ENCODE measurements around the gene TRAF3.
A peak's percentile ranks its signal among the peaks of the same experiment; 100 is the strongest.

Gene TRAF3

DNA sequence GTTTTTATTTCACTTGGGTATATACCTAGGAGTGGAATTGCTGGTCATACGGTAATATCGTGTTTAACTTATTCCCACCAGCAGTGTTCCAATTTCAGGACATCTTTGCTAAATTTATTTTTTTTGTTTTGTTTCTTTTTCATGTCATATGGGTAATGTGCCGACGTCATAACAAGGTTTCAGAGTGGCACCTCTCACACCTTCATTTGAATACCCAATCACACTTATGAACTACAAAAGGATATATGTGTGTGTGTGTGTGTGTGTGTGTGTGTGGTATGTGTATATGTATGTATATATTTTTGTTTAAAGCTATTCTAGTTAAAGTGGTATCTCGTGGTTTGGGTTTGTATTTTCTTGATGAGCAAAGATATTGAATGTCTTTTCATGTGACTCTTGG is 12.1 kb downstream of the TRAF3 start:
- no peak overlapping the region for H3K9ac ChIP-seq (ENCODE audit: low read length in 5 of 5)
- H3K27ac ChIP-seq (ENCODE audit: low read depth, low read length) = no peak overlapping the region
- peaks cover 4 to 24% (median 13%) of the 10 kb centered on the region in 5 donors for H3K4me1 ChIP-seq (ENCODE audit: control insufficient read depth in 5 of 5, insufficient read depth in 5 of 5, low read length in 5 of 5)
- no peaks in the 10 kb centered on the region for H3K27me3 ChIP-seq (ENCODE audit: control insufficient read depth in 5 of 5, insufficient read depth in 4 of 5, low read length in 5 of 5)
- H3K36me3 ChIP-seq (ENCODE audit: control insufficient read depth in 5 of 5, insufficient read depth in 5 of 5, low read length in 5 of 5) = no peaks in the 10 kb centered on the region
- peaks cover 4 to 7% (median 5%) of the 10 kb centered on the region in 5 donors for H3K9me3 ChIP-seq (ENCODE audit: control insufficient read depth in 5 of 5, low read length in 5 of 5)
- H3K4me3 ChIP-seq (ENCODE audit: low read depth in 1 of 5, low read length in 5 of 5) = no peak overlapping the region

DNA sequence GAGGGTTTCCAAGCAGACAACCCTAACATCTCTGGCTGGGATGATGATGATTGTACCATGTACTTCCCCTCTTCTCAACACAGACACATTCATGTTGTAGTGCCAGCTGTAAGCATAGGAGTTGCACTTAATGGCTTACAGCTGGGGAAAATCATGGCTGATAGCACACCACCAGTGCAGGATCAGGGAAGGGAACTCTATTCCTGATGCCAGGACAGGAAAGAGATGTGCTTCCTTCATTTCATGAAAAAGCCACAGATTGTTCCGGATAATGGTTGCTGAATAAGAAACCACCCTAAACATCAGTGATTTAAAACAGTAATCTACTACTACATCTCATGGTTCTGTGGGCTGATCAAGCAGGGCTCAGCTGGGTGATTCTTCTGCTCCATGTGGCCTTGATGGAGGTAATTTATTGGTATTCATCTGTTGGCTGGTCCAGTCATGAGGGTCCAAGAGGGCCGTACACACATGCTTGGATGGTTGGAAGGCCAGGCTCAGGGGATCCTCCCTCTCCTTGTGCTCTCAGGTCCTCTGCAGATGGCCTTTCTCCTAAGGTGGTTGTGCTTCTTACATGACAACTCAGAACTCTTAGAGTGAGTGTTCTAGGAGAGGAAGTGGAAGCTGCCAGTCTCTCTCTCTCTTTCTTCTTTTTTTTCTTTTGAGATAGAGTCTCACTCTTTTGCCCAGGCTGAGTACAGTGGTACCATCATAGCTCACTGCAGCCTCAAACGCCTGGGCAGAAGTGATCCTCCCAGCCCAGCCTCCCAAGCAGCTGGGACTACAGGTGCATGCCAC is 16.5 kb downstream of the TRAF3 start:
- H3K4me3 ChIP-seq (ENCODE audit: low read depth in 1 of 5, low read length in 5 of 5) = peak overlapping the region in 1 of 5 donors; percentile 15

DNA sequence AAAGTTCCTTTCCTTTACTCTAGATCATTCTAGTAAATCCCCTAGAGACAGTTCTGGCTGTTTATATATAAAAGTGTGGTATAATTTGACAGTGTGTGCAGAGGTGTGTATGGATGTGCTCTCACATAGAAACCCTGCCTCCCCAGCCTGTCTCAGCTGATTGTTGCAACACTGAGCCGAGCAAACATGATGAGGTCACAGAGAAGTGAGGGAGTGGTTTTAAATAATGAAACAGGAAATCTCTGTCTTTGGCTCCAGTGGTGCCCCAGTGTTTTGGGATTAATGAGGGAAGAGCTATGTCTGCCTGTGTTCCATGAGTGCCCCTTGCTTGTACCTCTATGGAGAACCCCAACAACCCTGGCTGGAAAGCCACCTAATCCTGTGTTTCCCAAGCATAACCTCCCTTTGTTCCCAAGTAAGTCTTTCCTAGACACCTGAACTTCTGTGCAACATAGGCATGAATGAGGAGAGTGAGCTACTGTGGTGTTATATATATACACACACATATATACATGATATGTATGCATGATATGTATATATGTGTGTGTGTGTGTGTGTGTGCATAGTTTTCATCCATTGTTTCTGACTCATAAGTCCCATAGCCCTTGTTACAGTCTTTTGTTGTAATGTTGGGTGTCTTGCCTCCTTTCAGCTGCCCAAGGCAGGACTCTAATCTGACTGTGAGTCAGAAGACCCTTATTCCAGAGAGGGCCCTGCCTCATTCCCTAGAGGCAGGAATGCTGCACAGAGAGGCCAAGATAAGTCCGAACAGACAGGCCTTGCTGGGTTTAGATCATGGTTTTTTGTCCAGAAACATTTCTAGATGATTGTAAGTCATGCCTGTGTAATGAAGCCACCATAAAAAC is 18.0 kb downstream of the TRAF3 start:
- Histone ChIP-seq H3K4me3 (ENCODE audit: low read depth in 1 of 5, low read length in 5 of 5) (peak overlapping the region in 3 of 5 donors; percentile 8 to 12 (median 10)), H3K27ac (ENCODE audit: low read depth, low read length) (peak overlapping the region; percentile 40), H3K27me3 (ENCODE audit: control insufficient read depth in 5 of 5, insufficient read depth in 4 of 5, low read length in 5 of 5) (no peaks in the 10 kb centered on the region), H3K4me1 (ENCODE audit: control insufficient read depth in 5 of 5, insufficient read depth in 5 of 5, low read length in 5 of 5) (peaks cover 0 to 30% (median 19%) of the 10 kb centered on the region in 5 donors), H3K36me3 (ENCODE audit: control insufficient read depth in 5 of 5, insufficient read depth in 5 of 5, low read length in 5 of 5) (no peaks in the 10 kb centered on the region), H3K9ac (ENCODE audit: low read length in 5 of 5) (peak overlapping the region in 1 of 5 donors; percentile 1), H3K9me3 (ENCODE audit: control insufficient read depth in 5 of 5, low read length in 5 of 5) (peaks cover 4 to 7% (median 5%) of the 10 kb centered on the region in 5 donors)

More for the DNA sequence above, 16.5 kb downstream of the TRAF3 start:
- Histone ChIP-seq H3K4me1 (ENCODE audit: control insufficient read depth in 5 of 5, insufficient read depth in 5 of 5, low read length in 5 of 5) (peaks cover 0 to 15% (median 10%) of the 10 kb centered on the region in 5 donors), H3K9me3 (ENCODE audit: control insufficient read depth in 5 of 5, low read length in 5 of 5) (peaks cover 4 to 7% (median 5%) of the 10 kb centered on the region in 5 donors), H3K36me3 (ENCODE audit: control insufficient read depth in 5 of 5, insufficient read depth in 5 of 5, low read length in 5 of 5) (no peaks in the 10 kb centered on the region), H3K27ac (ENCODE audit: low read depth, low read length) (no peak overlapping the region), H3K27me3 (ENCODE audit: control insufficient read depth in 5 of 5, insufficient read depth in 4 of 5, low read length in 5 of 5) (no peaks in the 10 kb centered on the region), H3K9ac (ENCODE audit: low read length in 5 of 5) (no peak overlapping the region)

DNA sequence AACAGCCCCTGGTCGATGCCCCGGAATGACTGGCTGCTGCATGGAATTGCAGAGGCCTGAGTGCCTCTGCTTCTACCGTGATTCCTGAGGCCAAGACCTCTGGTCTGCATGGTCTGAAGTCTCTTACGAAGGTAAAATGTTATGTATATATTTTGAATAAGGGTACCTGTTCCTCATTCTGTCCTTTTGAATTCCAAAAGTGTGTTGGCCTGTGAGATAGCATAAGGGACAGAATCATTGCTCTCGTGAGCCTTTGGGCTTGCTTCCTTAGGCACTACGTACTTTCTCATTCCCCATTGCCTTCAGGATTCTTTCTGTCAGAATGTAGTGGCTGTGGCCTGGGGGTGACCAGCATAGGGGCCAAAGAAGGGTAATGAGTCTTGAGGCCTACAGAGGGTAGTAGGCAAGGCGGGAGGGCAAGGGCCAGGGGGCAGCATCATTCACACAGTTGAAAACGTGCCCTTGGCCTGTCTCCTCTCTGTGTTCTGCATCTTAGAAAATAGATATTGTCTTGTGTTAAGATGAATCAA is 19.5 kb downstream of the TRAF3 start:
- no peak overlapping the region for H3K4me3 ChIP-seq (ENCODE audit: low read depth in 1 of 5, low read length in 5 of 5)
- no peaks in the 10 kb centered on the region for H3K36me3 ChIP-seq (ENCODE audit: control insufficient read depth in 5 of 5, insufficient read depth in 5 of 5, low read length in 5 of 5)
- peaks cover 0 to 31% (median 19%) of the 10 kb centered on the region in 5 donors for H3K4me1 ChIP-seq (ENCODE audit: control insufficient read depth in 5 of 5, insufficient read depth in 5 of 5, low read length in 5 of 5)
- peaks cover 4 to 7% (median 5%) of the 10 kb centered on the region in 5 donors for H3K9me3 ChIP-seq (ENCODE audit: control insufficient read depth in 5 of 5, low read length in 5 of 5)
- no peaks in the 10 kb centered on the region for H3K27me3 ChIP-seq (ENCODE audit: control insufficient read depth in 5 of 5, insufficient read depth in 4 of 5, low read length in 5 of 5)
- H3K27ac ChIP-seq (ENCODE audit: low read depth, low read length) = no peak overlapping the region
- H3K9ac ChIP-seq (ENCODE audit: low read length in 5 of 5) = no peak overlapping the region

DNA sequence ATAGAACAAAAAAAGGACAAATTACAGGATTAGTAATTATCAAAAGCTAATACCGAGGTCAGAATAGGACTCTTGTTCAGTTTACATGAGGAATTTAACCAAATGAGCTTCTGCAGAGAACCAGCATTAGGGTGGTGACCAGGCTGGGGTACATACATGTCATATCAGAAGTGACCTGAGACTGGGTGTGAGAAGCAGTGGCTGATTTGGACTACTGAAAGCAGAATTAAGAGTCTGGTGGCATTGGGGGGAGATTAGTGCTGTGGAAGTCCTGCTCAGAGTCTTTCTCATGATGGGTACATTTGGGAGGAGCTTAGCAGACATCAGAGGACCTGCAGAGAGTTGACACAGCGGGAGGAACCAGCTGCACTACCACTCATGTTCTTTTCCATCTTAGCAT is 21.7 kb downstream of the TRAF3 start:
- no peaks in the 10 kb centered on the region for H3K36me3 ChIP-seq (ENCODE audit: control insufficient read depth in 5 of 5, insufficient read depth in 5 of 5, low read length in 5 of 5)
- H3K27me3 ChIP-seq (ENCODE audit: control insufficient read depth in 5 of 5, insufficient read depth in 4 of 5, low read length in 5 of 5) = no peaks in the 10 kb centered on the region
- H3K9ac ChIP-seq (ENCODE audit: low read length in 5 of 5) = no peak overlapping the region

DNA sequence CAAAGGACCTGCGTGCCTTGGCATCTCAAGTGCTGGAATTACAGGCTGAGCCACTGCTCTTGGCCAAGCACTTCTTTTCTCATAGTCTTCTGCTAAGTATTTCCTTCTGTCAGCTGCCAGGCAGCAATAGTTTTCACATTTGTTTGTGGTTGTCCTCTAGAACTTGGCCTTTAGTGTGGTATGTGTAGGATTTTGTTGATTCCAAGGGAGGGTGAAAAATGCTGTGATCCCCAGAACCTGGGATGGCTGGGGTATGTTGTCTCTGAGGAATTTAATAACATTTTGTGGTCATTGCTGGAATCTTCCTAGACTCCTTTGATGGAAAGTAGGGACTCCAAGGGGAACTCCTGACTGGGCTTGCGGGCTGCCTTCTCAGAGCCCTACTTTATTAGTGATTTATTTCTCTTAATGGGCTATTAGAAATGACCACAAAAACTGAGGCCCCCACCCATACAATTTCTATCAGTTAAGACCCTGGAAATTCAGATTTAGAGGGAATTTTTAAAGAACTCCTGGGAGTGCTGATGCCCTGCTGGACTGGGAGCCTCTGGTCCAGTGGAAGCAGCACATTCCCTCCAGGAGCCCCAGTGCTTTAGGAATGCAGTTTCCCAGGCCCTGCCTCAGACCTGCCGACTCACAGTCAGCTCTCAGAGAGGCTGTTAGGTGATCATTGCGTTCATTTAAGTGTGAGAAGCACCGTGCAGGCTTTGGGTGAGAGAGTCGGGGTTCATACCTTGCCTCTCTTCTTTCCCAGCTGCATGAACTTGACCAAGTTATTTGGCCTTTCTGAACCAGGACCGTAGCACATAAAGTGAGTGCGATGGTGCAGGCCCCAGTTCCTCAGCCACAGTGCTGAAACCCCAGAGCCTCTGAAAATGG is 22.7 kb downstream of the TRAF3 start:
- peaks cover 0 to 25% (median 17%) of the 10 kb centered on the region in 5 donors for H3K4me1 ChIP-seq (ENCODE audit: control insufficient read depth in 5 of 5, insufficient read depth in 5 of 5, low read length in 5 of 5)
- H3K9me3 ChIP-seq (ENCODE audit: control insufficient read depth in 5 of 5, low read length in 5 of 5) = no peaks in the 10 kb centered on the region
- H3K27ac ChIP-seq (ENCODE audit: low read depth, low read length) = no peak overlapping the region
- no peaks in the 10 kb centered on the region for H3K36me3 ChIP-seq (ENCODE audit: control insufficient read depth in 5 of 5, insufficient read depth in 5 of 5, low read length in 5 of 5)
- no peaks in the 10 kb centered on the region for H3K27me3 ChIP-seq (ENCODE audit: control insufficient read depth in 5 of 5, insufficient read depth in 4 of 5, low read length in 5 of 5)
- H3K9ac ChIP-seq (ENCODE audit: low read length in 5 of 5) = no peak overlapping the region
- no peak overlapping the region for H3K4me3 ChIP-seq (ENCODE audit: low read depth in 1 of 5, low read length in 5 of 5)

More for the DNA sequence above, 21.7 kb downstream of the TRAF3 start:
- Histone ChIP-seq H3K4me3 (ENCODE audit: low read depth in 1 of 5, low read length in 5 of 5) (no peak overlapping the region), H3K4me1 (ENCODE audit: control insufficient read depth in 5 of 5, insufficient read depth in 5 of 5, low read length in 5 of 5) (peaks cover 0 to 31% (median 19%) of the 10 kb centered on the region in 5 donors), H3K9me3 (ENCODE audit: control insufficient read depth in 5 of 5, low read length in 5 of 5) (peaks cover 0 to under 1% (median 0%) of the 10 kb centered on the region in 5 donors), H3K27ac (ENCODE audit: low read depth, low read length) (no peak overlapping the region)

DNA sequence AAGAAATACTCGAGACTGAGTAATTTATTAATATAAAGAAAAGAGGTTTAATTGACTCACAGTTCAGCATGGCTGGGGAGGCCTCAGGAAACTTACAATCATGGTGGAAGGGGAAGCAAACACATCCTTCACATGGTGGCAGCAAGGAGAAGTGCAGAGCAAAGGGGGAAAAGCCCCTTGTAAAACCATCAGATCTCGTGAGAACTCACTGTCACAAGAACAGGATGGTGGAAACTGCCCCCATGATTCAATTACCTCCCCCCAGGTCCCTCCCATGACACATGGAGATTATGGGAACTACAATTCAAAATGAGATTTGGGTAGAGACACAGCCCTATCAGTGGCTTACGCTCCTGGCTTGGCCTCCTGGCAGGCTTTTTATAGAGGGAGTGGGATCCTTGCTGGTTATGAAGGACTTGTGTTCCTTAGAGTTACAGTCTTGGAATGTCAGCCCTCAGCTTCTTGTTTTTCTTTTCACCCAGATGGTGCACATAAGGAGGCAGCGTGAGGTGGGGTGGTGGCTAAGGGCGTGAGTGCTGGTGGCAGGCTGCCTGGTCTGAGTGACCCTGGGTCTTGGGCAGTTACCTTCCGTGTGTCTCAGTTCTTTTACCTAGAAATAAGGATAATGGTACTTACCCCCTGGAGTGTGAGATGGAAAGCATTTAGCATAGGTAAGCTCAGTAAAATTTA is 25.7 kb downstream of the TRAF3 start:
- no peaks in the 10 kb centered on the region for H3K36me3 ChIP-seq (ENCODE audit: control insufficient read depth in 5 of 5, insufficient read depth in 5 of 5, low read length in 5 of 5)
- H3K27me3 ChIP-seq (ENCODE audit: control insufficient read depth in 5 of 5, insufficient read depth in 4 of 5, low read length in 5 of 5) = no peaks in the 10 kb centered on the region
- peaks cover 0 to 16% (median 6%) of the 10 kb centered on the region in 5 donors for H3K4me1 ChIP-seq (ENCODE audit: control insufficient read depth in 5 of 5, insufficient read depth in 5 of 5, low read length in 5 of 5)
- no peak overlapping the region for H3K4me3 ChIP-seq (ENCODE audit: low read depth in 1 of 5, low read length in 5 of 5)
- H3K9ac ChIP-seq (ENCODE audit: low read length in 5 of 5) = no peak overlapping the region
- H3K9me3 ChIP-seq (ENCODE audit: control insufficient read depth in 5 of 5, low read length in 5 of 5) = no peaks in the 10 kb centered on the region
- no peak overlapping the region for H3K27ac ChIP-seq (ENCODE audit: low read depth, low read length)

DNA sequence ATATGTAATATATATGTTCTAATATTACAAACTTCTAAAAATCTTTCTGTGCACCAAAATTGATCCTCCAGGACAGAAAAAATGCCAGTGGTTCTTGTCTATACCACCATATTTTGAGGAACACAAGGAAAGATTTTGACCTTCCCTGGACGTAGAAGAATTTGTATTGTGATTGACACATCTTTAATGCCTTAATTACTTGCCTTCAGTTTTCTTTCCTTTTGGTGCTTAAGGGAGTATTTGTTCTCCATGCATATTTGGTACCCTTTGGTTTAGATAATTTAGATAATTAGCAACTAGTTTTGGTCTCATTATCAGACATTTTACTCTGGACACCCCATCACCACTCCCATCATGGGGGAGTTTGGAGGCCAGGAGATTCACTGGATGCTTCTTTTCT is 27.6 kb downstream of the TRAF3 start:
- Histone ChIP-seq H3K4me3 (ENCODE audit: low read depth in 1 of 5, low read length in 5 of 5) (no peak overlapping the region), H3K4me1 (ENCODE audit: control insufficient read depth in 5 of 5, insufficient read depth in 5 of 5, low read length in 5 of 5) (peaks cover 0 to 6% (median under 1%) of the 10 kb centered on the region in 5 donors), H3K36me3 (ENCODE audit: control insufficient read depth in 5 of 5, insufficient read depth in 5 of 5, low read length in 5 of 5) (no peaks in the 10 kb centered on the region), H3K9ac (ENCODE audit: low read length in 5 of 5) (no peak overlapping the region), H3K9me3 (ENCODE audit: control insufficient read depth in 5 of 5, low read length in 5 of 5) (no peaks in the 10 kb centered on the region), H3K27me3 (ENCODE audit: control insufficient read depth in 5 of 5, insufficient read depth in 4 of 5, low read length in 5 of 5) (no peaks in the 10 kb centered on the region), H3K27ac (ENCODE audit: low read depth, low read length) (no peak overlapping the region)

DNA sequence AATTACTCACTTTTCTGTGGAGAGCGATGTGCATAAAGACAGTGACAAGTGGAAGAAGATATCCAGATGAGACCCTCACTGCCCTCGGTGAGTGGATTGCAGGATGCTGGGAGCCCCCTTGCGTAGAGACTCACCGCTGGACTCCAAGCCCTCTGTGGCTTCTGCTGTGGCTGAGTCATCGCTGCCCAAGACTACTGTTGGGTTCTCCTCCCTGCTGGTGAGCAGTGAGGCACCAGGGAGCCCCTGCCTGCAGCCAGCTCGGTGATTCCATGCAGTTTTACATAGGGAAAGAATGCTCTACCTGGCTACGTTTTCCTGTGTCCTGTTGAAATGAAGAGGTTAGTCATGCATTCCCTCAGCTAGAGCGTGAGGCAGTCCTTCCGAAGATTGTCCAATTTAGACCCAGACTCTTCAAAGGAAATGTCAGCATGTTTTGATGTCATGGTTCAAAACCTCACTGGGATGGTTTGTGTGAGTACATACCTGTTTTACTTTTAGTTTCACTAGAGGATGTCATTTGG is 28.2 kb downstream of the TRAF3 start:
- H3K4me3 ChIP-seq (ENCODE audit: low read depth in 1 of 5, low read length in 5 of 5) = no peak overlapping the region
- no peak overlapping the region for H3K9ac ChIP-seq (ENCODE audit: low read length in 5 of 5)
- no peaks in the 10 kb centered on the region for H3K9me3 ChIP-seq (ENCODE audit: control insufficient read depth in 5 of 5, low read length in 5 of 5)

More for the DNA sequence above, 28.2 kb downstream of the TRAF3 start:
- Histone ChIP-seq H3K27ac (ENCODE audit: low read depth, low read length) (no peak overlapping the region), H3K4me1 (ENCODE audit: control insufficient read depth in 5 of 5, insufficient read depth in 5 of 5, low read length in 5 of 5) (peaks cover 0 to under 1% (median 0%) of the 10 kb centered on the region in 5 donors), H3K27me3 (ENCODE audit: control insufficient read depth in 5 of 5, insufficient read depth in 4 of 5, low read length in 5 of 5) (no peaks in the 10 kb centered on the region), H3K36me3 (ENCODE audit: control insufficient read depth in 5 of 5, insufficient read depth in 5 of 5, low read length in 5 of 5) (no peaks in the 10 kb centered on the region)

All from subcutaneous abdominal adipose tissue (tissue), 5 donors.